ENCODE measurements around the gene IGF1R. TPM values are rescaled to one million over a fixed set of nuclear protein-coding genes. Genes with fewer than 3 reads are reported as not detected.

The IGF1R gene
- total RNA-seq, 6 donors from 2014 or later: 31.0 to 142 (median 63.8) TPM

- WGBS, 2 donors: 94 to 95% methylated on average over 5 of the region's 5 CpGs
- Histone ChIP-seq H3K4me3 (no peak overlapping the region), H3K27me3 (no peaks in the 10 kb centered on the region), H3K9me3 (no peaks in the 10 kb centered on the region), H3K36me3 (no peaks in the 10 kb centered on the region), H3K4me1 (peaks cover 26 to 52% (median 33%) of the 10 kb centered on the region in 4 donors), H3K27ac (no peak overlapping the region)
- no peak for DNase-seq
- ATAC-seq (ENCODE audit: low FRiP score in 2 of 2): no peak
- TF ChIP-seq POLR2A (IDR thresholded peaks at IDR 0.05): no peak
- TF ChIP-seq CTCF (IDR thresholded peaks at IDR 0.05): no peak
- TF ChIP-seq EP300 (IDR thresholded peaks at IDR 0.05): no peak
- no peak for TF ChIP-seq POLR2AphosphoS5 (IDR thresholded peaks at IDR 0.05)
Measured at GRCh38 chr15:98804057-98804380, 155.7 kb downstream of the IGF1R start.

- no peaks in the 10 kb centered on the region for H3K36me3 ChIP-seq
- H3K4me1 ChIP-seq: peaks cover 10 to 38% (median 20%) of the 10 kb centered on the region in 4 donors
- no peak overlapping the region for H3K4me3 ChIP-seq
- no peak for ATAC-seq (ENCODE audit: low FRiP score in 2 of 2)
- whole genome bisulfite sequencing, 2 donors: 70 to 72% methylated on average over 12 of the region's 12 CpGs
- no peaks in the 10 kb centered on the region for H3K9me3 ChIP-seq
- no peak for DNase-seq
- TF ChIP-seq CTCF (IDR thresholded peaks at IDR 0.05): peak in 1 of 6 experiments; percentile 14
- TF ChIP-seq EP300 (IDR thresholded peaks at IDR 0.05): no peak
- no peak for TF ChIP-seq POLR2AphosphoS5 (IDR thresholded peaks at IDR 0.05)
- TF ChIP-seq POLR2A (IDR thresholded peaks at IDR 0.05): no peak
- no peak overlapping the region for H3K27ac ChIP-seq
- H3K27me3 ChIP-seq: no peaks in the 10 kb centered on the region
Measured at GRCh38 chr15:98805434-98806274, 157.3 kb downstream of the IGF1R start.

GRCh38 chr15:98806275-98806895 lies 158.0 kb downstream of the IGF1R start:
- WGBS, 2 donors: 83 to 86% methylated on average over 9 of the region's 9 CpGs
- ATAC-seq (ENCODE audit: low FRiP score in 2 of 2): peak in 1 of 2 donors; percentile 8
- DNase-seq: no peak
- Histone ChIP-seq H3K27ac (no peak overlapping the region), H3K27me3 (no peaks in the 10 kb centered on the region), H3K36me3 (no peaks in the 10 kb centered on the region), H3K4me1 (peaks cover 2 to 30% (median 13%) of the 10 kb centered on the region in 4 donors), H3K9me3 (no peaks in the 10 kb centered on the region), H3K4me3 (no peak overlapping the region)
- TF ChIP-seq EP300 (IDR thresholded peaks at IDR 0.05): no peak
- TF ChIP-seq POLR2AphosphoS5 (IDR thresholded peaks at IDR 0.05): no peak
- TF ChIP-seq POLR2A (IDR thresholded peaks at IDR 0.05): no peak
- TF ChIP-seq CTCF (IDR thresholded peaks at IDR 0.05): no peak

GRCh38 chr15:98807262-98807661 lies 158.9 kb downstream of the IGF1R start:
- DNase-seq (no peak), ATAC-seq (ENCODE audit: low FRiP score in 2 of 2) (no peak)
- no peaks in the 10 kb centered on the region for H3K9me3 ChIP-seq
- H3K4me3 ChIP-seq: no peak overlapping the region
- no peak for TF ChIP-seq POLR2AphosphoS5 (IDR thresholded peaks at IDR 0.05)
- TF ChIP-seq POLR2A (IDR thresholded peaks at IDR 0.05): no peak
- TF ChIP-seq EP300 (IDR thresholded peaks at IDR 0.05): no peak
- WGBS, 2 donors: 36 to 56% methylated on average over 4 of the region's 4 CpGs
- no peak overlapping the region for H3K27ac ChIP-seq
- H3K4me1 ChIP-seq: peaks cover 0 to 24% (median 6%) of the 10 kb centered on the region in 4 donors
- H3K36me3 ChIP-seq: no peaks in the 10 kb centered on the region
- H3K27me3 ChIP-seq: no peaks in the 10 kb centered on the region

GRCh38 chr15:98809273-98809672 lies 160.9 kb downstream of the IGF1R start:
- no peak for TF ChIP-seq POLR2A (IDR thresholded peaks at IDR 0.05)
- TF ChIP-seq POLR2AphosphoS5 (IDR thresholded peaks at IDR 0.05): no peak
- no peak for TF ChIP-seq EP300 (IDR thresholded peaks at IDR 0.05)
- TF ChIP-seq CTCF (IDR thresholded peaks at IDR 0.05): no peak
- Histone ChIP-seq H3K27ac (no peak overlapping the region), H3K4me1 (peaks cover 0 to 20% (median 6%) of the 10 kb centered on the region in 4 donors), H3K4me3 (no peak overlapping the region), H3K9me3 (no peaks in the 10 kb centered on the region), H3K27me3 (no peaks in the 10 kb centered on the region), H3K36me3 (no peaks in the 10 kb centered on the region)
- ATAC-seq (ENCODE audit: low FRiP score in 2 of 2): no peak
- whole genome bisulfite sequencing, 2 donors: 66 to 79% methylated on average over 10 to 11 of the region's 11 CpGs
- no peak for DNase-seq
